HL-60 (cell line): ENCODE measurements around the gene ARHGAP10.

Experiments
- DNase-seq, 2 experiments: peaks; one replicate each; pipeline ENCODE4 v3.0.0-alpha.2; 2010 to 2020; ENCODE audit warnings: low read depth in 1 of 2, low spot score in 1 of 2
- H3K27ac ChIP-seq: fragments of 250-450 bp; sonication (Bioruptor Pico); replicated peaks from 2 replicates; pipeline ENCODE4 v1.5.1; 2020; ENCODE audit warnings: mild to moderate bottlenecking, moderate library complexity
- H3K27me3 ChIP-seq: fragments of 250-450 bp; sonication (Bioruptor Pico); 2 replicates; pipeline ENCODE4 v1.5.1; 2021; ENCODE audit warnings: mild to moderate bottlenecking, moderate library complexity; ENCODE audit not compliant: insufficient read depth, poor library complexity, severe bottlenecking
- H3K4me3 ChIP-seq: replicated peaks from 2 replicates; pipeline ENCODE4 v1.5.1; 2011; ENCODE audit warnings: mild to moderate bottlenecking, control low read depth, low read length; ENCODE audit not compliant: insufficient read depth
- GABPA ChIP-seq: IDR thresholded peaks from 2 replicates; pipeline ENCODE4 v1.6.1; 2012; ENCODE audit warnings: low read depth
- POLR2AphosphoS5 ChIP-seq: IDR thresholded peaks from 2 replicates; pipeline ENCODE4 v1.6.1; 2012; ENCODE audit warnings: low read depth
- SPI1 ChIP-seq: IDR thresholded peaks from 2 replicates; pipeline ENCODE4 v1.6.1; 2012; ENCODE audit warnings: low read depth, mild to moderate bottlenecking, borderline replicate concordance
- TF ChIP-seq, protein P1 (sequence below): IDR thresholded peaks from 2 replicates; pipeline ENCODE4 v1.6.1; 2012; ENCODE audit warnings: low read depth; ENCODE audit not compliant: insufficient replicate concordance
- TF ChIP-seq, protein P2 (sequence below): IDR thresholded peaks from one replicate; pipeline ENCODE4 v1.5.1; 2011; ENCODE audit warnings: low read length, control low read depth, inconsistent platforms; ENCODE audit not compliant: insufficient read depth

The ARHGAP10 gene

DNA sequence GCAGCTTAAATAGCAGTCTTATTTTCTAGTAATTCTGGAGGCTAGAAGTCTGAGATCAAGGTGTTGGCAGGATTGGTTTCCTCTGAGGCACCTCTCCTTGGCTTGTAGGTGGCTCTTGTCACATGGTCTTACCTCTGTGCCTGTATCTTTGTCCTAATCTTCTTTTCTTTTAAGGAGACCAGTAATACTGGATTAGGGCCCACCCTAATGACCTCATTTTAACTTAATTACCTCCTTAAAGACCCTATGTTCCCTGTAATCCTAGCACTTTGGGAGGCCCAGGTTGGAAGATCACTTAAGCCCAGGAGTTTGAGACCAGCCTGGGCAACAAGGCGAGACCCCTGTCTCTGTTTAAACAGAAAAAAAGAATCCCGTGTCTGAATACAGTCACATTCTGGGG, 38.9 kb downstream of the ARHGAP10 start:
- no peak overlapping the region for H3K27ac ChIP-seq
- H3K27me3 ChIP-seq, result no peaks in the 10 kb centered on the region
- no peak for DNase-seq
- no peak for TF ChIP-seq GABPA
- no peak for TF ChIP-seq POLR2AphosphoS5
- H3K4me3 ChIP-seq, result no peak overlapping the region

DNA sequence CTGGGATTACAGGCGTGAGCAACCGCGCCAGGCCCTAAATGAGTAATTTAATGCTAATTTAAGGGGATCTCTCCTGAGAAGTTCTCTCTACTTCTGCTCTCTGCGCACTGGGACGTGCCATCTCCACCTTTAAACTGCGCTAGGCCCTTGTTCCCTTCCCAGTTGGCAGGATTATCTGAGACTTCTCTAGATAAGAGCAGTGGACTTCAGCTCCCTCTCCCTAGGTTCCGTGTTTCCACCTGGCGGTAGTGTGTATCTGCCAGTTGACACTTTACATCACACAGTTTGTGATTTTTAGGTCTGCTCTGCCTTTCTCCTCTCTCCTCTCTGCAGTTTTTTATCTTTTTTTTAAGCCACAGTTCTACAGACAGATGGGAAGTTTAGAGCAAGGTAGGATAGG, 40.2 kb downstream of the ARHGAP10 start:
- DNase-seq, result no peak
- Histone ChIP-seq H3K27ac (no peak overlapping the region), H3K27me3 (no peaks in the 10 kb centered on the region), H3K4me3 (no peak overlapping the region)
- TF ChIP-seq, protein P1, sequence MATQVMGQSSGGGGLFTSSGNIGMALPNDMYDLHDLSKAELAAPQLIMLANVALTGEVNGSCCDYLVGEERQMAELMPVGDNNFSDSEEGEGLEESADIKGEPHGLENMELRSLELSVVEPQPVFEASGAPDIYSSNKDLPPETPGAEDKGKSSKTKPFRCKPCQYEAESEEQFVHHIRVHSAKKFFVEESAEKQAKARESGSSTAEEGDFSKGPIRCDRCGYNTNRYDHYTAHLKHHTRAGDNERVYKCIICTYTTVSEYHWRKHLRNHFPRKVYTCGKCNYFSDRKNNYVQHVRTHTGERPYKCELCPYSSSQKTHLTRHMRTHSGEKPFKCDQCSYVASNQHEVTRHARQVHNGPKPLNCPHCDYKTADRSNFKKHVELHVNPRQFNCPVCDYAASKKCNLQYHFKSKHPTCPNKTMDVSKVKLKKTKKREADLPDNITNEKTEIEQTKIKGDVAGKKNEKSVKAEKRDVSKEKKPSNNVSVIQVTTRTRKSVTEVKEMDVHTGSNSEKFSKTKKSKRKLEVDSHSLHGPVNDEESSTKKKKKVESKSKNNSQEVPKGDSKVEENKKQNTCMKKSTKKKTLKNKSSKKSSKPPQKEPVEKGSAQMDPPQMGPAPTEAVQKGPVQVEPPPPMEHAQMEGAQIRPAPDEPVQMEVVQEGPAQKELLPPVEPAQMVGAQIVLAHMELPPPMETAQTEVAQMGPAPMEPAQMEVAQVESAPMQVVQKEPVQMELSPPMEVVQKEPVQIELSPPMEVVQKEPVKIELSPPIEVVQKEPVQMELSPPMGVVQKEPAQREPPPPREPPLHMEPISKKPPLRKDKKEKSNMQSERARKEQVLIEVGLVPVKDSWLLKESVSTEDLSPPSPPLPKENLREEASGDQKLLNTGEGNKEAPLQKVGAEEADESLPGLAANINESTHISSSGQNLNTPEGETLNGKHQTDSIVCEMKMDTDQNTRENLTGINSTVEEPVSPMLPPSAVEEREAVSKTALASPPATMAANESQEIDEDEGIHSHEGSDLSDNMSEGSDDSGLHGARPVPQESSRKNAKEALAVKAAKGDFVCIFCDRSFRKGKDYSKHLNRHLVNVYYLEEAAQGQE, result no peak
- TF ChIP-seq POLR2AphosphoS5 (no peak), GABPA (no peak), SPI1 (no peak)
- TF ChIP-seq, protein P2, sequence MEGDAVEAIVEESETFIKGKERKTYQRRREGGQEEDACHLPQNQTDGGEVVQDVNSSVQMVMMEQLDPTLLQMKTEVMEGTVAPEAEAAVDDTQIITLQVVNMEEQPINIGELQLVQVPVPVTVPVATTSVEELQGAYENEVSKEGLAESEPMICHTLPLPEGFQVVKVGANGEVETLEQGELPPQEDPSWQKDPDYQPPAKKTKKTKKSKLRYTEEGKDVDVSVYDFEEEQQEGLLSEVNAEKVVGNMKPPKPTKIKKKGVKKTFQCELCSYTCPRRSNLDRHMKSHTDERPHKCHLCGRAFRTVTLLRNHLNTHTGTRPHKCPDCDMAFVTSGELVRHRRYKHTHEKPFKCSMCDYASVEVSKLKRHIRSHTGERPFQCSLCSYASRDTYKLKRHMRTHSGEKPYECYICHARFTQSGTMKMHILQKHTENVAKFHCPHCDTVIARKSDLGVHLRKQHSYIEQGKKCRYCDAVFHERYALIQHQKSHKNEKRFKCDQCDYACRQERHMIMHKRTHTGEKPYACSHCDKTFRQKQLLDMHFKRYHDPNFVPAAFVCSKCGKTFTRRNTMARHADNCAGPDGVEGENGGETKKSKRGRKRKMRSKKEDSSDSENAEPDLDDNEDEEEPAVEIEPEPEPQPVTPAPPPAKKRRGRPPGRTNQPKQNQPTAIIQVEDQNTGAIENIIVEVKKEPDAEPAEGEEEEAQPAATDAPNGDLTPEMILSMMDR, result no peak

DNA sequence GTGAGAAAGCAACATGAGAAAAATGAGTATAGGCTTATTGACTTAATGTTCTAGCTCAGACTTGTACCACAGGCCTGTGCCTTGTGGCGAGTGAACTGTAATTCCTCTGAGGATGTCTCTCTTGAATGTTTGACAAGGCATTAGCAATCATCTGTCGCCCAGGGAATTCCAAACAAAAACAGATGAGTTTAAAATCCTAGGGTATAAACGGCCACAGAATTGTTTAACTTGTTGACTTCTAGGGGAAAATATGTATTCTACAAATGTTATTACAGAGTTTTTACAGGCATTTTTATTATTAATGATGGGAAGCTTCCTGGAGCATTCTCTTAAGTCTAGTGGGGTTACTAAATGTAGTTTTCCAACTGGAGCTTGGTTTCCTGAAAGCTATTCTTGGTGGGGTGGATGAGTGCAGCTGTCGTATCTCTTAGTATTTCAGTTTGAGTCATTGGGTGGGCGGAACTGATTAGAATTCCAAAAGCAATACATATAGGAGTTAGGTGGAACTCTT, 40.6 kb downstream of the ARHGAP10 start:
- no peaks in the 10 kb centered on the region for H3K27me3 ChIP-seq
- no peak for DNase-seq
- H3K27ac ChIP-seq, result no peak overlapping the region
- H3K4me3 ChIP-seq, result no peak overlapping the region
- no peak for TF ChIP-seq POLR2AphosphoS5
- TF ChIP-seq SPI1, result no peak
- TF ChIP-seq GABPA, result no peak
- TF ChIP-seq, protein P1, result no peak
- TF ChIP-seq, protein P2, result no peak

DNA sequence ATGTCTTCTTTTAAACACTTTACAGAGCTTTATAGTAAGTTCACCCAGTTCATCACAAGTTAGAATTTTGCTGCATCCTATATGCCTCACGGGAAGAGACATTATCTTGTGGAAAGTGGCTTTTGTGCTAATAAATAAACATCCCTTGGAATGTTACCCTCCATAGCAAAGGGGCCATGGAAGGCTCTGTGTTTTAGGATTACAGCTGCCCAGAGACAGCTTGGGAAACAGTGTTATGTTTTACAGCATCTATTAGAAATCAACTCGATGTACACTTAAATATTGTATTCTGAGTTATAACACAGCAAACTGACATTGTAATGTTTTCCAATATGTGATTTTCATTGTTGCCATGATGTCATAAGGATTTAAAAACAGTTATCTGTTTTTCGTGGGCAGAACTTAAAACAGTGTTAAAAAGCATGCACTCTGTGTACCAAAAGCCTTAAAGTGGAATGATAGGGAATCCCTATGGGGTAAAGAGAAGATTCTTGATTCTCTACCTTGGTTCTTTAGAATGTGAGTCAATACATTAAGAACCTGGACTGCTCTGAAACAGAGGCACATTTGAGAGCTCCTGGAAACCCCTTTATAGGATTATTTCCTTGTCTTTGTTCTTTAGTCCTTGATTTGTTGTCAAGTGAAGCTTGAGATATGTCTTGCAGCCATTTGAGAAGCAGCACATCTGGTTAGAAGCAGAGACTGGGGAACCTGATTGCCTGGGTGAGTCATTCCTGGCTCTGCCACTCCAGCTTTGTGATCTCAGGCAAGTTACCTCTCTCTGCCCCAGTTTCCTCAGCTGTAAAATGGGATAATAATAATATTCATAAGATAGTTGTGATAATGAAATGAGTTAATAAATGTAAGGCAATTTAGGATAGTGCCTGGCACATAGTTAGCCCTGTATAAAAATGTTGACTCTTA, 41.6 kb downstream of the ARHGAP10 start:
- H3K27me3 ChIP-seq, result no peaks in the 10 kb centered on the region
- no peak overlapping the region for H3K4me3 ChIP-seq
- TF ChIP-seq GABPA, result no peak
- TF ChIP-seq, protein P1, result no peak
- TF ChIP-seq, protein P2, result no peak
- no peak for DNase-seq
- no peak overlapping the region for H3K27ac ChIP-seq
